Measurements from ENCODE around the gene CLASP1.

CLASP1 gene

GRCh38 chr2:121368155-121368554, 281.1 kb downstream of the CLASP1 start:
- Histone ChIP-seq H3K36me3 (ENCODE audit: control insufficient read depth in 4 of 4, insufficient read depth in 4 of 4, low read length in 3 of 4) (peaks cover 9 to 61% (median 43%) of the 10 kb centered on the region in 4 experiments), H3K4me1 (ENCODE audit: control extremely low read depth in 1 of 4, control insufficient read depth in 4 of 4, insufficient read depth in 4 of 4, low read length in 3 of 4) (no peaks in the 10 kb centered on the region), H3K9me3 (ENCODE audit: control extremely low read depth in 1 of 5, control insufficient read depth in 4 of 5, insufficient read depth in 2 of 5, low read depth in 1 of 5, low read length in 4 of 5) (no peaks in the 10 kb centered on the region), H3K27ac (ENCODE audit: insufficient read depth in 1 of 2, low read depth in 1 of 2, low read length in 2 of 2, poor library complexity in 1 of 2, severe bottlenecking in 2 of 2) (no peak overlapping the region), H3K27me3 (replicated peaks in 2 of 5; ENCODE audit: control insufficient read depth in 4 of 5, insufficient read depth in 5 of 5, low read length in 4 of 5) (no peaks in the 10 kb centered on the region), H3K4me3 (ENCODE audit: control insufficient read depth in 1 of 7, extremely low read depth in 1 of 7, insufficient read depth in 4 of 7, low read depth in 2 of 7, low read length in 6 of 7) (no peak overlapping the region)
- WGBS (ENCODE audit: insufficient coverage): 97% methylated on average over 7 of the region's 7 CpGs
- ChIA-PET POLR2A (no interaction called here), CTCF (interaction anchor here (1.4 kb wide), 2 partner anchors 9 to 13 kb away, joined by 4 read pairs; no protein-coding TSS in a partner anchor)
- no peak for DNase-seq

DNA sequence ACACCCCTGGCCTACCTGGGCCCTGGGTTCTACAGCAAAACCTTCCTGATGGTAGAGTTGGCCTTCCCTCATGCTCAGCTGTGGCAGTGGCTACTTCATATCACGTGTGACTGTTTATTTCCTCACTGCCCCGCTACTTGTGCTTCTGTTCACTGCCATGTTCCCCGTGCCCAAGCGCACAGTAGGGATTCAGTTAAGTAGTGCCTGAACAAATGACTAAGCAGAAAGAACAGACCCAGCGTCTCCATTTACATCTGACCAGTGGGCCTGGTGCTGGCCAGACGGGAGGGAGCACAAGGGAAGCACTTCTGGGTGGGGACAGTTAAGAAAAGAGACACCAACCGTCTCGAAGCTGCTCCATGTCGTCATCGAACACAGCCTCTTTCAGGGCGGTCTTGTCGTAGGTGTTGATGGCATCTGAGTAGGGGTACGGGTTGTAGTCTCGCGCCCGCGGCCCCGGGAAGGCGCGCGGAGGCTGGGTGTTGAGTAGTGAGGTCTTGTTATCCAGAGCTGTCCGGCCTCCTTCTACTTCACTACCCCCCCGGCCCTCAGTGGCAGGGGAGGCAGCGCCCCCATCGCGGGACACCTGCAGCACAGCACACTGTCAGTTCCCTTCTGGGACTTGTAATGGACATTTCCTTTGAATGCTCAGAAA, 281.9 kb downstream of the CLASP1 start:
- Histone ChIP-seq H3K36me3 (ENCODE audit: control insufficient read depth in 4 of 4, insufficient read depth in 4 of 4, low read length in 3 of 4) (peaks cover 11 to 62% (median 47%) of the 10 kb centered on the region in 4 experiments), H3K4me3 (ENCODE audit: control insufficient read depth in 1 of 7, extremely low read depth in 1 of 7, insufficient read depth in 4 of 7, low read depth in 2 of 7, low read length in 6 of 7) (no peak overlapping the region), H3K27me3 (replicated peaks in 2 of 5; ENCODE audit: control insufficient read depth in 4 of 5, insufficient read depth in 5 of 5, low read length in 4 of 5) (no peaks in the 10 kb centered on the region), H3K9me3 (ENCODE audit: control extremely low read depth in 1 of 5, control insufficient read depth in 4 of 5, insufficient read depth in 2 of 5, low read depth in 1 of 5, low read length in 4 of 5) (no peaks in the 10 kb centered on the region), H3K27ac (ENCODE audit: insufficient read depth in 1 of 2, low read depth in 1 of 2, low read length in 2 of 2, poor library complexity in 1 of 2, severe bottlenecking in 2 of 2) (no peak overlapping the region), H3K4me1 (ENCODE audit: control extremely low read depth in 1 of 4, control insufficient read depth in 4 of 4, insufficient read depth in 4 of 4, low read length in 3 of 4) (no peaks in the 10 kb centered on the region)
- ChIA-PET CTCF (interaction anchor here (0.8 to 2.9 kb wide), 4 partner anchors 8 to 12 kb away, joined by 4 to 9 read pairs (median 4); no protein-coding TSS in a partner anchor), POLR2A (no interaction called here)
- 98% methylated on average over 20 of the region's 26 CpGs for WGBS (ENCODE audit: insufficient coverage)
- no peak for DNase-seq

DNA sequence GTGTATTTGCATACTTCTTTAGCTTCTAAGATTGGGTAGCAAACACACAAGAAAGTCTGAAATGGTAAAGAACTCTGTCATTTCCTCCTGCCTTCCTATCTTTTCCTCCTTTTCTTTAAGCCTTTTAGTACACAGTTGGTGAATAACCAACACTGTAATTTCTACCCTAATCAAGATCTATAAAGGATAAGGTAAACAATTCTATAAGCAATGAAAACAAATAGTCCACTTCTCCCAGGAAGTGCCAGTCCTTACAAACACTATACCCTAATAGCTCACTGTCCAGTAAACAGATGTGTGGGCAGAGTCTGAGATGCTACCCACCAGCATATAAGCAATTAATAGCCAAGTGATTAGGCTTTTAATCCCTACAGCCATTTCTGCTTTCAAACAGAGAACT, 283.2 kb downstream of the CLASP1 start:
- H3K4me1 ChIP-seq (ENCODE audit: control extremely low read depth in 1 of 4, control insufficient read depth in 4 of 4, insufficient read depth in 4 of 4, low read length in 3 of 4): no peaks in the 10 kb centered on the region
- DNase-seq: no peak
- H3K27ac ChIP-seq (ENCODE audit: insufficient read depth in 1 of 2, low read depth in 1 of 2, low read length in 2 of 2, poor library complexity in 1 of 2, severe bottlenecking in 2 of 2): no peak overlapping the region
- no peaks in the 10 kb centered on the region for H3K9me3 ChIP-seq (ENCODE audit: control extremely low read depth in 1 of 5, control insufficient read depth in 4 of 5, insufficient read depth in 2 of 5, low read depth in 1 of 5, low read length in 4 of 5)
- CTCF ChIA-PET: interaction anchor here (0.8 to 2.9 kb wide), 5 partner anchors 8 to 271 kb away, joined by 3 to 10 read pairs (median 4); no protein-coding TSS in a partner anchor
- peaks cover 16 to 68% (median 51%) of the 10 kb centered on the region in 4 experiments for H3K36me3 ChIP-seq (ENCODE audit: control insufficient read depth in 4 of 4, insufficient read depth in 4 of 4, low read length in 3 of 4)
- H3K4me3 ChIP-seq (ENCODE audit: control insufficient read depth in 1 of 7, extremely low read depth in 1 of 7, insufficient read depth in 4 of 7, low read depth in 2 of 7, low read length in 6 of 7): no peak overlapping the region
- POLR2A ChIA-PET: no interaction called here
- H3K27me3 ChIP-seq (replicated peaks in 2 of 5; ENCODE audit: control insufficient read depth in 4 of 5, insufficient read depth in 5 of 5, low read length in 4 of 5): no peaks in the 10 kb centered on the region

DNA sequence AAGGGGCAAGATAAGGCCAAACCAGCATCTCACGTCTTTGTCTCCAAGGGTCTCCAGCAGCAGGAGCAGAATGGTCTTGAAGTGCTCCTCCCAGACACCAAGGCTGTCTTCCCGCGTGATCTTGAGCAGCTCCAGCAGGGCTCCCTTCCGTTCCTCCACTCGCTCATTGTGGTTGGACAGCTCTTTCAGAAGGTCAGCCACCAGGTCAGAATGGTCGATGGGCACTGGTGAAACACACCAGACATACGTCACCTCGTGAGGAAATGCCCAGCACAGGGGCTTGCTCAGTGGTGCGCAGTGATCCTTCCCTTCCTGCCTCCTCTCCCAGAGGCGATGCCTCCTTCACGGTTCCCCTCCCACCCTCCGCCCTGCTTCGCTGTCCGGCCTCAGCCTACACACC, 284.2 kb downstream of the CLASP1 start:
- peaks cover 16 to 74% (median 51%) of the 10 kb centered on the region in 4 experiments for H3K36me3 ChIP-seq (ENCODE audit: control insufficient read depth in 4 of 4, insufficient read depth in 4 of 4, low read length in 3 of 4)
- WGBS (ENCODE audit: insufficient coverage): 97% methylated on average over 11 of the region's 14 CpGs
- no peaks in the 10 kb centered on the region for H3K9me3 ChIP-seq (ENCODE audit: control extremely low read depth in 1 of 5, control insufficient read depth in 4 of 5, insufficient read depth in 2 of 5, low read depth in 1 of 5, low read length in 4 of 5)
- no peak overlapping the region for H3K27ac ChIP-seq (ENCODE audit: insufficient read depth in 1 of 2, low read depth in 1 of 2, low read length in 2 of 2, poor library complexity in 1 of 2, severe bottlenecking in 2 of 2)
- no peak overlapping the region for H3K4me3 ChIP-seq (ENCODE audit: control insufficient read depth in 1 of 7, extremely low read depth in 1 of 7, insufficient read depth in 4 of 7, low read depth in 2 of 7, low read length in 6 of 7)
- no peak for DNase-seq
- H3K27me3 ChIP-seq (replicated peaks in 2 of 5; ENCODE audit: control insufficient read depth in 4 of 5, insufficient read depth in 5 of 5, low read length in 4 of 5): no peaks in the 10 kb centered on the region
- no peaks in the 10 kb centered on the region for H3K4me1 ChIP-seq (ENCODE audit: control extremely low read depth in 1 of 4, control insufficient read depth in 4 of 4, insufficient read depth in 4 of 4, low read length in 3 of 4)
- CTCF ChIA-PET: interaction anchor here (1.3 to 2.9 kb wide), 4 partner anchors 7 to 270 kb away, joined by 3 to 10 read pairs (median 6); no protein-coding TSS in a partner anchor
- POLR2A ChIA-PET: interaction anchor here (0.6 kb wide), 1 partner anchor 18 kb away, joined by 3 read pairs; no protein-coding TSS in a partner anchor

GRCh38 chr2:121363632-121364420, 285.4 kb downstream of the CLASP1 start:
- WGBS (ENCODE audit: insufficient coverage): 87% methylated on average over 2 of the region's 5 CpGs
- Histone ChIP-seq H3K9me3 (ENCODE audit: control extremely low read depth in 1 of 5, control insufficient read depth in 4 of 5, insufficient read depth in 2 of 5, low read depth in 1 of 5, low read length in 4 of 5) (no peaks in the 10 kb centered on the region), H3K4me1 (ENCODE audit: control extremely low read depth in 1 of 4, control insufficient read depth in 4 of 4, insufficient read depth in 4 of 4, low read length in 3 of 4) (no peaks in the 10 kb centered on the region), H3K27ac (ENCODE audit: insufficient read depth in 1 of 2, low read depth in 1 of 2, low read length in 2 of 2, poor library complexity in 1 of 2, severe bottlenecking in 2 of 2) (no peak overlapping the region), H3K36me3 (ENCODE audit: control insufficient read depth in 4 of 4, insufficient read depth in 4 of 4, low read length in 3 of 4) (peaks cover 16 to 77% (median 50%) of the 10 kb centered on the region in 4 experiments), H3K4me3 (ENCODE audit: control insufficient read depth in 1 of 7, extremely low read depth in 1 of 7, insufficient read depth in 4 of 7, low read depth in 2 of 7, low read length in 6 of 7) (no peak overlapping the region), H3K27me3 (replicated peaks in 2 of 5; ENCODE audit: control insufficient read depth in 4 of 5, insufficient read depth in 5 of 5, low read length in 4 of 5) (no peaks in the 10 kb centered on the region)
- POLR2A ChIA-PET: no interaction called here
- DNase-seq: no peak
- CTCF ChIA-PET: interaction anchor here (1.2 to 1.5 kb wide), 3 partner anchors 22 to 282 kb away, joined by 3 to 4 read pairs (median 3); no protein-coding TSS in a partner anchor

GRCh38 chr2:121362774-121363173, 286.5 kb downstream of the CLASP1 start:
- Histone ChIP-seq H3K36me3 (ENCODE audit: control insufficient read depth in 4 of 4, insufficient read depth in 4 of 4, low read length in 3 of 4) (peaks cover 13 to 70% (median 52%) of the 10 kb centered on the region in 4 experiments), H3K4me3 (ENCODE audit: control insufficient read depth in 1 of 7, extremely low read depth in 1 of 7, insufficient read depth in 4 of 7, low read depth in 2 of 7, low read length in 6 of 7) (no peak overlapping the region), H3K27ac (ENCODE audit: insufficient read depth in 1 of 2, low read depth in 1 of 2, low read length in 2 of 2, poor library complexity in 1 of 2, severe bottlenecking in 2 of 2) (no peak overlapping the region), H3K4me1 (ENCODE audit: control extremely low read depth in 1 of 4, control insufficient read depth in 4 of 4, insufficient read depth in 4 of 4, low read length in 3 of 4) (no peaks in the 10 kb centered on the region), H3K27me3 (replicated peaks in 2 of 5; ENCODE audit: control insufficient read depth in 4 of 5, insufficient read depth in 5 of 5, low read length in 4 of 5) (no peaks in the 10 kb centered on the region), H3K9me3 (ENCODE audit: control extremely low read depth in 1 of 5, control insufficient read depth in 4 of 5, insufficient read depth in 2 of 5, low read depth in 1 of 5, low read length in 4 of 5) (no peaks in the 10 kb centered on the region)
- ChIA-PET CTCF (interaction anchor here (0.6 to 1.3 kb wide), 2 partner anchors 11 to 267 kb away, joined by 3 to 7 read pairs; no protein-coding TSS in a partner anchor), POLR2A (no interaction called here)
- 92% methylated on average over 3 of the region's 4 CpGs for WGBS (ENCODE audit: insufficient coverage)
- DNase-seq: no peak
